ENCODE measurements around the gene TMEM63C.

Gene TMEM63C

GRCh38 chr14:77140359-77141213 is 41.0 kb upstream of the TMEM63C start:
- DNase-seq (ENCODE audit: low read depth in 2 of 2): no peak
- peak overlapping the region in 1 of 2 donors; percentile 32 for H3K4me3 ChIP-seq (replicated peaks in 1 of 2; ENCODE audit: low read depth in 2 of 2, low read length in 2 of 2)
- TF ChIP-seq CTCF (IDR thresholded peaks at IDR 0.05; ENCODE audit: low read depth, low read length): no peak

GRCh38 chr14:77141214-77142004 is 40.2 kb upstream of the TMEM63C start, which contains the start of gene ZDHHC22:
ZDHHC22 (minus strand) TSS chr14:77141791; CDS start chr14:77139738, 2,053 bp downstream.
- H3K4me3 ChIP-seq (replicated peaks in 1 of 2; ENCODE audit: low read depth in 2 of 2, low read length in 2 of 2): peak within 1 kb of the TSS; percentile 6 to 32
- peak; percentile 28 for TF ChIP-seq CTCF (IDR thresholded peaks at IDR 0.05; ENCODE audit: low read depth, low read length)
- DNase-seq (ENCODE audit: low read depth in 2 of 2): peak; percentile 20 to 35

GRCh38 chr14:77142005-77142800 is 39.4 kb upstream of the TMEM63C start:
- no peak overlapping the region for H3K4me3 ChIP-seq (replicated peaks in 1 of 2; ENCODE audit: low read depth in 2 of 2, low read length in 2 of 2)
- TF ChIP-seq CTCF (IDR thresholded peaks at IDR 0.05; ENCODE audit: low read depth, low read length): no peak
- no peak for DNase-seq (ENCODE audit: low read depth in 2 of 2)

GRCh38 chr14:77143071-77143470 is 38.5 kb upstream of the TMEM63C start:
- H3K4me3 ChIP-seq (replicated peaks in 1 of 2; ENCODE audit: low read depth in 2 of 2, low read length in 2 of 2): no peak overlapping the region
- no peak for TF ChIP-seq CTCF (IDR thresholded peaks at IDR 0.05; ENCODE audit: low read depth, low read length)
- DNase-seq (ENCODE audit: low read depth in 2 of 2): no peak

GRCh38 chr14:77144412-77145115 is 37.0 kb upstream of the TMEM63C start:
- DNase-seq (ENCODE audit: low read depth in 2 of 2): no peak
- no peak overlapping the region for H3K4me3 ChIP-seq (replicated peaks in 1 of 2; ENCODE audit: low read depth in 2 of 2, low read length in 2 of 2)
- TF ChIP-seq CTCF (IDR thresholded peaks at IDR 0.05; ENCODE audit: low read depth, low read length): no peak

Data from cardiac fibroblast (primary cell).